Osteoblast (primary cell): ENCODE data around the gene SAMD10. TPM values are rescaled to one million over a fixed set of nuclear protein-coding genes. Genes with fewer than 3 reads are reported as not detected.
"Not testable (repeated sequence)": the region's sequence is repeated elsewhere in the genome, so short reads cannot be mapped to it uniquely, and the experiment has no call there.

ENCODE experiments used
- DNase-seq: peaks from one replicate; pipeline ENCODE4 v3.0.0; 2011; ENCODE audit warnings: low spot score, mixed read lengths; ENCODE audit not compliant: insufficient read length; ENCODE audit errors: missing footprints
- H2AFZ ChIP-seq: 2 replicates; pipeline ENCODE4 v1.6.0; 2011; ENCODE audit warnings: mild to moderate bottlenecking, low read length
- H3K27ac ChIP-seq: 2 replicates; pipeline ENCODE4 v1.5.1; 2011; ENCODE audit warnings: mild to moderate bottlenecking, low read depth, low read length, moderate library complexity
- H3K27me3 ChIP-seq: 2 replicates; pipeline ENCODE4 v1.6.0; 2012; ENCODE audit warnings: mild to moderate bottlenecking, control low read depth, inconsistent platforms, low read length, moderate library complexity; ENCODE audit not compliant: insufficient read depth
- H3K36me3 ChIP-seq: 2 replicates; pipeline ENCODE4 v1.5.1; 2011; ENCODE audit warnings: mild to moderate bottlenecking, low read length, control low read depth, moderate library complexity; ENCODE audit not compliant: insufficient read depth
- H3K4me1 ChIP-seq: 2 replicates; pipeline ENCODE4 v1.5.1; 2011; ENCODE audit warnings: mild to moderate bottlenecking, low read length, control low read depth, moderate library complexity; ENCODE audit not compliant: insufficient read depth
- H3K4me2 ChIP-seq: 2 replicates; pipeline ENCODE4 v1.6.0; 2011; ENCODE audit warnings: mild to moderate bottlenecking, low read length; ENCODE audit not compliant: insufficient read depth
- H3K4me3 ChIP-seq: fragments of 200-600 bp; sonication (generic); 3 replicates; pipeline ENCODE4 v1.5.1; 2012; ENCODE audit warnings: mild to moderate bottlenecking, low read length, inconsistent platforms; ENCODE audit not compliant: insufficient read depth
- H3K79me2 ChIP-seq: 2 replicates; pipeline ENCODE4 v1.6.0; 2012; ENCODE audit warnings: mild to moderate bottlenecking, low read length, control low read depth, inconsistent platforms; ENCODE audit not compliant: insufficient read depth
- H3K9me3 ChIP-seq: 2 replicates; pipeline ENCODE4 v1.5.1; 2011; ENCODE audit warnings: low read depth, low read length, control low read depth
- H4K20me1 ChIP-seq: 2 replicates; pipeline ENCODE4 v1.6.0; 2012; ENCODE audit warnings: mild to moderate bottlenecking, low read length, control low read depth; ENCODE audit not compliant: insufficient read depth
- CTCF ChIP-seq: IDR thresholded peaks from 2 replicates; pipeline ENCODE4 v1.5.1; 2011; ENCODE audit warnings: mild to moderate bottlenecking, low read depth, low read length, moderate library complexity; ENCODE audit errors: extremely low read depth
- total RNA-seq: library from RNA; depleted of rRNA; stranded (reverse); fragments of >200 nt; gene quantifications from 2 replicates; pipeline ENCODE4 v1.2.3, GENCODE V29; 2012

The SAMD10 gene
- total RNA-seq, 1 donor, result 1.4 TPM

DNA sequence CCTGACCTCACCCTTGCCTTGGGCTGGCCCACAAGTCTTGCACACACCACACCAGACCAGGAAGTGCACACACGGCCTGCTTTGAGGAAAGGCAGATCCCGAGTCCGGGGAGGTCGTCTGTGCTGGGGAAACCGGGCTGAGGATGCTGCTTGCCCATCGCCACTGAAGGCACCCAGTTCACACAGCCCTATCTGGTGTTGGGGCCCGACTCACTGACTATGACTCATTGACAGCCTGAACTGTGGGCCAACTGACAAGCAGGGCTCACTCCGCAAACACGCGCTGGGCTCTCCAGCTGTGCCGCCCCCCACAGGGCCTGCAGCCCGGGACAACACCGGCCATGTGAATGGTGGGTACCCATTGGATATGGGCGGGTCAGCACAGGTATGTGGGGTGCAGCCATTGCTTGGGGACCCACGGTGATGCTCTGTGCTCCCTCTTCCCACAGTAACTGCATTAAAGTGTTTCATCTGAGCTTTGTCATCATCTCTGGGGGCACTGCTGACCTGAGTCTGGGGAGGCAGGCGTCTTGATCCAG lies 1.6 kb downstream of the SAMD10 start:
- peaks cover 19% of the 10 kb centered on the region for H3K79me2 ChIP-seq
- peak overlapping the region; percentile 72 for H3K4me3 ChIP-seq
- no peak overlapping the region for H2AFZ ChIP-seq
- peaks cover 2% of the 10 kb centered on the region for H3K36me3 ChIP-seq
- DNase-seq, result peak; percentile 99
- H3K9me3 ChIP-seq, result no peaks in the 10 kb centered on the region
- H3K27ac ChIP-seq, result no peak overlapping the region
- peaks cover 35% of the 10 kb centered on the region for H3K4me1 ChIP-seq
- peaks cover 7% of the 10 kb centered on the region for H4K20me1 ChIP-seq
- no peaks in the 10 kb centered on the region for H3K27me3 ChIP-seq
- no peak for TF ChIP-seq CTCF
- H3K4me2 ChIP-seq, result peak overlapping the region; percentile 86

- Histone ChIP-seq H4K20me1 (peaks cover 5% of the 10 kb centered on the region), H2AFZ (no peak overlapping the region), H3K27me3 (no peaks in the 10 kb centered on the region), H3K27ac (no peak overlapping the region), H3K4me1 (peaks cover 35% of the 10 kb centered on the region), H3K9me3 (no peaks in the 10 kb centered on the region), H3K79me2 (peaks cover 12% of the 10 kb centered on the region), H3K36me3 (no peaks in the 10 kb centered on the region), H3K4me3 (no peak overlapping the region), H3K4me2 (peak overlapping the region; percentile 86)
- peak; percentile 72 for DNase-seq
- TF ChIP-seq CTCF, result no peak
These were observed 2.3 kb downstream of the SAMD10 start for GRCh38 chr20:63976980-63977738.

DNA sequence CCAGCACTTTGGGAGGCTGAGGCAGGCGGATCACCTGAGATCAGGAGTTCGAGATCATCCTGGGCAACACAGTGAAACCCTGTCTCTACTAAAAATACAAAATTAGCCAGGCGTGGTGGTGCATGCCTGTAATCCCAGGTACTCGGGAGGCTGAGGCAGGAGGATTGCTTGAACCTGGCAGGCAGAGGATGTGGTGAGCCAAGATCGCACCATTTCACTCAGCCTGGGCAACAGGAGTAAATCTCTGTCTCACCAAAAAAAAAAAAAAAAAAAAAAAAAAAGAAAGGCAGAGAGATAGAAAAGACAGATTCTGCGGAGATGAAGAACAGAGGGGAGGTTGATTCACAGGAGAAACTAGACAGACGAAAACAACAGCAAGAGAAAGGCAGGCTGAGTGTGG lies 2.9 kb downstream of the SAMD10 start:
- H3K4me3 ChIP-seq, H3K9me3 ChIP-seq, H3K79me2 ChIP-seq, H2AFZ ChIP-seq, H3K27ac ChIP-seq, H4K20me1 ChIP-seq, DNase-seq, H3K27me3 ChIP-seq, H3K4me2 ChIP-seq, H3K36me3 ChIP-seq: not testable (repeated sequence)
- H3K4me1 ChIP-seq, result peaks cover 30% of the 10 kb centered on the region

DNA sequence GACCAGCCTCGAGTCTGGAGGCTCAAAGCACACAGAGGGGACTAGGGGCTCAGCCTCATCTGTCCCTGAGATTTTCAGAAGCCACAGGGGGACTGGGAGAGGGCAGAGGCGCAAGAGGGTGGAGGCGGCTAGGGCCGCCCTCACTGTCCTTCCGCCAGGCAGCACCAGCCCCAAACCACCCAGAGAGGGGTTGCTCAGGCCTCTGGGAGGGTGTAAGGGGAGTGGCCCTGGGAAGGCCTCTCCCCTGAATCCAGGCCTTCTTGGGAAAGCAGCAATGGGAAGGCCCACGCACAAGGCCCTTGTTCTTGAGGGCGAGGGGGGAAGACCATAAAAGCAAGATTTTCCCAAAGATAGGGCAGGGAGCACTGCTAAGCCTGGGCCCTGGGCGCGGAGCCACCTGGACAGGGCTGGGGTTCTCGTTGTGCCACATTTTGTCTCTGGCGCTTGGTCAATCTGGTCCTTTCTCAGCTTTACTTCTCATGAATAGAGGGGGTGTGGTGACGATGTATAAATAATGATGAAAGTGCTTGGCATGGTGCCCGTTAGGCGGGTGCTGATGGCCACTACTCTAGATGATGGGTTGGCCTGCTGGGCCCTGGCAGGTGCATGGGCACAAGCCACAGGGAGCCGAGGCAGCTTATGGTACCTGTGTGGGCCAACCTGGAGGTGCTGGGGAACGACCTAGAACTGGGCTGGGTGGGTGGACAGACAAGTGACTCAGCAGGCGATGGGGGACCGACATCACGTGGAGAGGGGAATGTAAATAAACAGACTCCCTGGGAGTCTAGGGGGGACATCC lies 4.8 kb downstream of the SAMD10 start:
- Histone ChIP-seq H3K79me2 (no peaks in the 10 kb centered on the region), H2AFZ (no peak overlapping the region), H3K4me3 (no peak overlapping the region), H3K36me3 (no peaks in the 10 kb centered on the region), H3K27me3 (no peaks in the 10 kb centered on the region), H3K9me3 (no peaks in the 10 kb centered on the region), H4K20me1 (no peaks in the 10 kb centered on the region), H3K4me2 (no peak overlapping the region), H3K4me1 (peaks cover 22% of the 10 kb centered on the region), H3K27ac (no peak overlapping the region)
- peak; percentile 86 for DNase-seq
- TF ChIP-seq CTCF, result no peak
